Stomach (tissue), 9 donors: ENCODE results near the gene FLRT3. TPM values are rescaled to one million over a fixed set of nuclear protein-coding genes. Genes with fewer than 3 reads are reported as not detected.

ENCODE experiments used
- DNase-seq, 2 donors: peaks; one replicate each; pipeline versions ENCODE4 v3.0.0 to v3.0.0-alpha.2; 2013 to 2019
- H3K27ac ChIP-seq, 5 donors: fragments of 200-600 bp in 4 of 5; sonication (generic) in 4 of 5; one replicate each; pipeline ENCODE4 v1.5.1; 2013 to 2019; ENCODE audit warnings: mild to moderate bottlenecking in 1 of 5, moderate library complexity in 1 of 5
- H3K27me3 ChIP-seq, 3 donors: fragments of 200-600 bp; sonication (generic); one replicate each; pipeline ENCODE4 v1.5.1; 2017 to 2019; ENCODE audit warnings: mixed run types in 1 of 3
- H3K36me3 ChIP-seq, 4 donors: fragments of 200-600 bp; sonication (generic); 1 replicate in 3 of 4; 2 replicates in 1 of 4; pipeline ENCODE4 v1.5.1; 2016 to 2019
- H3K4me1 ChIP-seq, 4 donors: fragments of 200-600 bp; sonication (generic); one replicate each; pipeline ENCODE4 v1.5.1; 2016 to 2019
- H3K4me3 ChIP-seq, 4 donors: fragments of 200-600 bp; sonication (generic) in 3 of 4; one replicate each; pipeline ENCODE4 v1.5.1; 2016 to 2019; ENCODE audit warnings: mild to moderate bottlenecking in 1 of 4
- H3K9me3 ChIP-seq, 4 donors: fragments of 200-600 bp; sonication (generic); one replicate each; pipeline ENCODE4 v1.5.1; 2016 to 2019
- EP300 ChIP-seq: sonication (generic); formaldehyde crosslinking; IDR thresholded peaks from one replicate; pipeline ENCODE4 v1.6.1; 2017; ENCODE audit warnings: antibody characterized with exemption
- POLR2A ChIP-seq, 4 donors: fragments of 450-650 bp; IDR thresholded peaks; one replicate each; pipeline ENCODE4 v1.6.1; 2016; ENCODE audit warnings: antibody characterized with exemption in 4 of 4, control low read depth in 2 of 4, mild to moderate bottlenecking in 1 of 4, moderate library complexity in 1 of 4
- POLR2AphosphoS5 ChIP-seq, 3 donors: sonication (generic); formaldehyde crosslinking; IDR thresholded peaks; one replicate each; pipeline ENCODE4 v1.6.1; 2016; ENCODE audit warnings: antibody characterized with exemption in 3 of 3
- WGBS, 5 donors: extraction: QIAGEN DNeasy Blood & Tissue Kit in 3 of 5; methylation state at CpG; one replicate each; pipeline versions ENCODE4 v1.1.5 to v1.1.7; 2013 to 2018; 5-methylcytosine and 5-hydroxymethylcytosine counted together
- intact Hi-C: fragments of 100-400 bp; cut with DNase I; formaldehyde crosslinking; loops from one replicate; pipeline ENCODE4 v1.15.1; 2023; ENCODE audit warnings: low total_unique reads
- polyA plus RNA-seq, 3 donors: library from polyadenylated mRNA; stranded (reverse); fragments of 200-250 nt; gene quantifications; one replicate each; pipeline ENCODE4 v1.2.3, GENCODE V29; 2013
- total RNA-seq, 5 donors: library from RNA; depleted of rRNA; stranded (reverse); fragments of >200 nt; gene quantifications; one replicate each; pipeline versions ENCODE4 v1.1.0 to v1.2.3, GENCODE V29; 2014 to 2016
- TF ChIP-seq, protein P1 (sequence below), 7 experiments: fragments of 450-650 bp in 4 of 7; fragments of 200-600 bp in 3 of 7; sonication (generic) in 3 of 7; IDR thresholded peaks; one replicate each; pipeline ENCODE4 v1.5.1; 2016 to 2019; ENCODE audit warnings: antibody characterized with exemption in 7 of 7, control low read depth in 2 of 7, mild to moderate bottlenecking in 1 of 7
- donor health status: healthy with polysubstance abuse.
- donor health status: Bipolar disorder and iron deficiency.
- donor health status: healthy.

Gene FLRT3
- total and polyA plus RNA-seq, 8 donors, result 1.7 to 38.2 (median 8.0) TPM; not detected in 1

DNA sequence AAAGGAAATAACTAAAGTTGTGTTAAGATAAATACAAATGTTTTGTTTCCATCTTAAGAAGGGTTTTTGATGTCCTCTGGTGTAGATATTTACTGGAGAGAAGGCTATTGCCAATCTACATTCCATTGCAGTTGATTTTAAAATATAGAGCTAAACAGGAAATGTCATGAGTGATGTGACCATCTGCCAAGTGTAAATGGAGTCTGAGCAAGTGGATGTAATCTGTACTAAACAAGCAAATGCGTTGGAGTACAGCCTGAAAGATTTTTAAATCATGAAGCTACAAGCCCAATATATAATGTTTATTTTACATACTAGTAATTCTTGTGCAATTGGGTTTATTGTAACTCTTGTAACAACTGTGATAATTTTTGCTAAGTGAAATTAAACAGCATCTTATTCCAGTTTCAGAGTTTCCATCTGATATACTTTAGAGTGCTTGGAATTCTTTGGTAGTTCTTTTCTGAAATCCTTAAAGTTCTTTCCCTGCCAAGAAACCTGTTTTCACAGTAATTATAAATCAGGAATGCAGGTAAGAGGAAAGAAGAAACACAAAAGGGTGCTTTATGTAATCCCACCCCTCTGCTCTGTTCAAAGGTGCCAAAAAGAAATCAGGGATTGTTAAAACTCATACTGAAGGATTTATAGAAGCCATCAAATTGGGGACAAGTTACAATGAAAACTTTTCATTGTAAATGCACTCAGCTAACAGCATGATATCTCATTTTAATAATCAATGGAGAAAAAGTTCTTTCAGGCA, 47.2 kb upstream of the FLRT3 start:
- WGBS, 5 donors, result 5 to 20% (median 11%) methylated on average over 1 of the region's 1 CpG
- Histone ChIP-seq H3K4me3 (no peak overlapping the region), H3K4me1 (peaks cover 0 to 6% (median 2%) of the 10 kb centered on the region in 4 donors), H3K27me3 (no peaks in the 10 kb centered on the region), H3K27ac (no peak overlapping the region), H3K9me3 (peaks cover 0 to 16% (median 9%) of the 10 kb centered on the region in 4 donors), H3K36me3 (no peaks in the 10 kb centered on the region)
- intact Hi-C loops, result no loop called here
- peak in 1 of 2 donors; percentile 46 for DNase-seq
- no peak for TF ChIP-seq EP300
- TF ChIP-seq POLR2A (IDR thresholded peaks at IDR 0.05), result no peak
- TF ChIP-seq POLR2AphosphoS5 (IDR thresholded peaks at IDR 0.05), result no peak

DNA sequence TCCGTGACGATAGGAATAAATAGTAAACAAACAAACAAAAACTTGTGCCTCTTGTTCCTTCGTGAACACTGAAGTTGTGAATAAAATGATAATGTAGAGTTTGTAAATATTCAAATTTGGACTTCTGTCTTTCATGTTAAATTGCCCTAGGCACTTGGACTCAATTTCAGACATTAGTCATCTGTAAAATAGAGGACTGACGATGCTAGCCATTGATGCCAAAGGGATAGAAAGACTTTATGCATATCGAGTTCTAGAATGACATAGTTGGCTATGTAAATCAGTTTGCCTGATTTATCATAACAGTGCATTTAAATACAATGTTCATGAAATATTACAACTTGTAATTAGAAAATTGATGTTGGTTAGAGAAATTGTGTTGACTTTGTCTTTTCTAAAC, 45.9 kb upstream of the FLRT3 start:
- DNase-seq, result no peak
- H3K27me3 ChIP-seq, result no peaks in the 10 kb centered on the region
- H3K9me3 ChIP-seq, result peaks cover 0 to 16% (median 9%) of the 10 kb centered on the region in 4 donors
- intact Hi-C loops, result no loop called here
- no peak overlapping the region for H3K27ac ChIP-seq
- peaks cover 0 to 6% (median 2%) of the 10 kb centered on the region in 4 donors for H3K4me1 ChIP-seq
- WGBS, 5 donors, result 72 to 83% (median 73%) methylated on average over 5 of the region's 5 CpGs
- H3K36me3 ChIP-seq, result no peaks in the 10 kb centered on the region
- no peak overlapping the region for H3K4me3 ChIP-seq
- no peak for TF ChIP-seq POLR2A (IDR thresholded peaks at IDR 0.05)

DNA sequence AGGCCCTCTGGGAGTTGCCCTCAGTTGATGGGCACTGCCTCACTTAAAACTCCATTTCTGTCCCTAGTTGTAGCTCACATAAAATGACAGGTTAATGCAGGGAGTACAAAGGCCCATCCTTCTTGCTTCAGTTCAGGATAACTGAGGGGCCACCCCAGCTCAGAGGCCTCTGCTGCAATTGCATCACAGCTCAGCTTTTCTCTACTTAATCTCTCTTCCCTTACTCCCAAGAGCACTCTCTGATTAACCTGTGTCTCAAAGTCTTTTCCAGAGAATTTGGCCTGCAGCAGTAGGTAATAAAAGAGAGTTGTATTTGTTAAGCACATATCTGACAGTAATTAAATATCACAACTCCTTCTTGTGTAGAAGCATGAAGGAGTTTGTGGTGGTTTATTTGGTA, 40.9 kb upstream of the FLRT3 start:
- Histone ChIP-seq H3K27ac (no peak overlapping the region), H3K4me1 (no peaks in the 10 kb centered on the region), H3K4me3 (no peak overlapping the region), H3K27me3 (no peaks in the 10 kb centered on the region), H3K36me3 (no peaks in the 10 kb centered on the region), H3K9me3 (no peaks in the 10 kb centered on the region)
- DNase-seq, result no peak
- TF ChIP-seq POLR2A (IDR thresholded peaks at IDR 0.05), result no peak
- TF ChIP-seq POLR2AphosphoS5 (IDR thresholded peaks at IDR 0.05), result no peak
- TF ChIP-seq, protein P1, sequence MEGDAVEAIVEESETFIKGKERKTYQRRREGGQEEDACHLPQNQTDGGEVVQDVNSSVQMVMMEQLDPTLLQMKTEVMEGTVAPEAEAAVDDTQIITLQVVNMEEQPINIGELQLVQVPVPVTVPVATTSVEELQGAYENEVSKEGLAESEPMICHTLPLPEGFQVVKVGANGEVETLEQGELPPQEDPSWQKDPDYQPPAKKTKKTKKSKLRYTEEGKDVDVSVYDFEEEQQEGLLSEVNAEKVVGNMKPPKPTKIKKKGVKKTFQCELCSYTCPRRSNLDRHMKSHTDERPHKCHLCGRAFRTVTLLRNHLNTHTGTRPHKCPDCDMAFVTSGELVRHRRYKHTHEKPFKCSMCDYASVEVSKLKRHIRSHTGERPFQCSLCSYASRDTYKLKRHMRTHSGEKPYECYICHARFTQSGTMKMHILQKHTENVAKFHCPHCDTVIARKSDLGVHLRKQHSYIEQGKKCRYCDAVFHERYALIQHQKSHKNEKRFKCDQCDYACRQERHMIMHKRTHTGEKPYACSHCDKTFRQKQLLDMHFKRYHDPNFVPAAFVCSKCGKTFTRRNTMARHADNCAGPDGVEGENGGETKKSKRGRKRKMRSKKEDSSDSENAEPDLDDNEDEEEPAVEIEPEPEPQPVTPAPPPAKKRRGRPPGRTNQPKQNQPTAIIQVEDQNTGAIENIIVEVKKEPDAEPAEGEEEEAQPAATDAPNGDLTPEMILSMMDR (IDR thresholded peaks at IDR 0.05), result no peak
- TF ChIP-seq EP300, result no peak
- intact Hi-C loops, result no loop called here

DNA sequence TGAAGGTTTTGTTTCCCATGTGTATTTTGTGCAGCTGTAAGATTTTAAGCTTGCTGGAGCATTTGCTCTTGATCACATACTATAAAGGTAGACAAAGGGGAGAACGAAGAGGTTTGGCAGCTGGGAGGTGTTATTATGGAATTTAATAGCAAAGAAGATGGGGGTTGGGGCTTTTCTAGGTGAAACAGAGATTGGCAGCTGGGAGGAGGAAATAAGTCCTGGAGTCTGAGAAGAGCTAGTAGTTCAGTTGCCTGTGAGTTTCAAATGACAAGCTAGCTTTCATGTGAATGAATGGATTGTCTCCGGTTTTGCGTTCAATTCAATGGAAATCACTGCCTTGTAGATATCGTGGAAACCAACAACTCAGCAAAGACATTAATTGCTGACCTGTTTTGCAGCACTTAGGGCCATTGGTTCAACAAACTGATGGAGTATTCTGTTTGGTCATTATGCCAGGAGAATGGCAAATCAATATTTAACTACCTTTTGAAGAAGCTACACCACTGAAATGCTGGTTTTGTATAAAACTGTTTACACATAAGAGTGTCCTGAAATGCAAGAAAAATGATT, 38.1 kb upstream of the FLRT3 start:
- H3K9me3 ChIP-seq, result no peaks in the 10 kb centered on the region
- peak in 1 of 2 donors; percentile 25 for DNase-seq
- no peaks in the 10 kb centered on the region for H3K27me3 ChIP-seq
- no peak overlapping the region for H3K27ac ChIP-seq
- 40 to 51% (median 45%) methylated on average over 4 of the region's 4 CpGs for WGBS, 5 donors
- H3K4me3 ChIP-seq, result no peak overlapping the region
- H3K36me3 ChIP-seq, result no peaks in the 10 kb centered on the region
- H3K4me1 ChIP-seq, result no peaks in the 10 kb centered on the region
- intact Hi-C loops, result no loop called here
- TF ChIP-seq POLR2A (IDR thresholded peaks at IDR 0.05) (no peak), POLR2AphosphoS5 (IDR thresholded peaks at IDR 0.05) (no peak), EP300 (no peak)
- TF ChIP-seq, protein P1 (IDR thresholded peaks at IDR 0.05), result no peak

DNA sequence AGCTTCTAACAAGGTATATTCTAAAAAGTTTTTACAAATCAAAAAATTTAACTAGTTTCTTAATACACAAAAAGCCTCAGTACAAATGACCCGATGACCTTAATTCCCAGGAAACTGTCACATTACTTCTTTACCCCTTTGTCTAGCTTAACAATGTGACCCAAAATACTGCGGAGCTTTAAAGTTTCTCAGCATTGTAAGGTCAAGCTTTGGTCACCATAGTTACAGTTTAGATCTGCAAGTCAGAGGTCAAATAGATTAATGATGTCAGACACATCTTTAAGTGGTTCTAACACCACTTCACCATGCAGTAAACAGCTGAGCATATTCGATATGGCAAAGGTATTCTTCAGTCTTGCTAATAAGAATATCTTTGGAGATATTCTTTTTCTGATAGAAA, 36.8 kb upstream of the FLRT3 start:
- Histone ChIP-seq H3K4me1 (no peaks in the 10 kb centered on the region), H3K27ac (no peak overlapping the region), H3K4me3 (no peak overlapping the region), H3K9me3 (no peaks in the 10 kb centered on the region), H3K36me3 (no peaks in the 10 kb centered on the region), H3K27me3 (no peaks in the 10 kb centered on the region)
- intact Hi-C loops, result no loop called here
- DNase-seq, result no peak
- TF ChIP-seq POLR2AphosphoS5 (IDR thresholded peaks at IDR 0.05), result no peak
- TF ChIP-seq POLR2A (IDR thresholded peaks at IDR 0.05), result no peak
- no peak for TF ChIP-seq EP300
- TF ChIP-seq, protein P1 (IDR thresholded peaks at IDR 0.05), result no peak
- 64 to 73% (median 66%) methylated on average over 3 of the region's 3 CpGs for WGBS, 5 donors
